ENCODE results near the gene FKBP1C. TPM values are rescaled to one million over a fixed set of nuclear protein-coding genes. Genes with fewer than 3 reads are reported as not detected.

FKBP1C gene
- total RNA-seq, 6 donors from 2014 or later = 1.2 to 1.3 TPM; not detected in 4

Small RNAs within 50 kb of the gene (small RNA-seq; reads per million reads assigned to genes)
- gene SPTLC1P3 = 0 reads per million in 4 donors

Other genes with a start within 250 kb of the FKBP1C start
- 1 to 10 TPM in 2 of 6 donors, under 1 TPM in 4; 0.17 to 2.1 (median 0.86) TPM for gene LGSN, start 108.5 kb downstream of the FKBP1C start, total RNA-seq

Measured in upper lobe of left lung (tissue), 6 donors.